K562 (cell line): ENCODE results near the gene CCDC47. TPM values are rescaled to one million over a fixed set of nuclear protein-coding genes. Genes with fewer than 3 reads are reported as not detected.

Experiments used
- ATF4 ChIP-seq: fragments of 450-650 bp; formaldehyde crosslinking; IDR thresholded peaks from 2 replicates; pipeline ENCODE4 v1.4.0; 2022; ENCODE audit warnings: mild to moderate bottlenecking, moderate library complexity
- HMG20B ChIP-seq: fragments of 250-450 bp; sonication (Bioruptor Pico); IDR thresholded peaks from 2 replicates; pipeline ENCODE4 v1.5.0; 2021; ENCODE audit warnings: mild to moderate bottlenecking
- NFE2L1 ChIP-seq: fragments of 450-650 bp; IDR thresholded peaks from 2 replicates; pipeline ENCODE4 v1.6.1; 2016; ENCODE audit warnings: missing genetic modification characterization, low read depth, mild to moderate bottlenecking, missing compliant biosample characterization, moderate library complexity, borderline replicate concordance
- NFXL1 ChIP-seq: fragments of 450-650 bp; formaldehyde crosslinking; IDR thresholded peaks from 2 replicates; pipeline ENCODE4 v1.4.0; 2021; ENCODE audit warnings: mild to moderate bottlenecking
- OTX1 ChIP-seq: fragments of 450-650 bp; formaldehyde crosslinking; IDR thresholded peaks from 2 replicates; pipeline ENCODE4 v1.4.0; 2022; ENCODE audit warnings: mild to moderate bottlenecking
- RBM25 ChIP-seq: fragments of 200-400 bp; formaldehyde crosslinking; IDR thresholded peaks from 2 replicates; pipeline ENCODE4 v1.6.1; 2018; ENCODE audit warnings: low read length, low read depth, moderate library complexity; ENCODE audit not compliant: severe bottlenecking
- ZNF318 ChIP-seq, 2 experiments: fragments of 450-650 bp; IDR thresholded peaks; 2 replicates each; pipeline ENCODE4 v1.6.1; 2016; ENCODE audit warnings: mild to moderate bottlenecking in 2 of 2, borderline replicate concordance in 1 of 2, low read depth in 1 of 2, moderate library complexity in 1 of 2
- ZNF592 ChIP-seq: fragments of 450-650 bp; IDR thresholded peaks from 2 replicates; pipeline ENCODE4 v1.6.1; 2017; ENCODE audit warnings: antibody characterized with exemption, mild to moderate bottlenecking
- polyA plus RNA-seq, 8 experiments: library from polyadenylated mRNA; depleted of rRNA in 4 of 8; stranded (reverse) in 5 of 8; unstranded in 3 of 8; fragments of >200 nt; fragmentation: Nextera tagmentation in 2 of 8; fragmentation: Illumina TruSeq in 1 of 8; extraction: Ambion mirVana in 2 of 8; extraction: Trizol in 1 of 8; gene quantifications; 2 replicates each; pipeline versions ENCODE4 v1.2.1 to v1.2.3, GENCODE V29; 2011 to 2014; ENCODE audit warnings: inconsistent platforms in 1 of 8, missing spikeins in 1 of 8
- total RNA-seq, 7 experiments: library from RNA; depleted of rRNA in 6 of 7; stranded (reverse); fragments of >200 nt in 6 of 7; fragmentation: Illumina TruSeq in 2 of 7; extraction: Trizol in 2 of 7; gene quantifications; 2 replicates each; pipeline versions ENCODE4 v1.2.1 to v1.2.3, GENCODE V29; 2011 to 2021; ENCODE audit warnings: low replicate concordance in 1 of 7

The CCDC47 gene
- total and polyA plus RNA-seq, 9 of the 15 experiments (the other 6 are each of a cell fraction or from before 2014, with no cell fraction given), result 15.5 to 162 (median 122) TPM

- TF ChIP-seq ZNF592, result peak; percentile 68; the same call in 1 of the 2 replicates
- TF ChIP-seq NFE2L1, result no peak
- 0 out of 2 replicates have a peak, but pooled peaks have one; percentile 8 for TF ChIP-seq ATF4 (CRISPR knock-in tag)
- peak; percentile 78 for TF ChIP-seq RBM25
- no peak for TF ChIP-seq HMG20B
- TF ChIP-seq NFXL1, result no peak
- no peak for TF ChIP-seq OTX1 (CRISPR knock-in tag)
- TF ChIP-seq ZNF318 (IDR thresholded peaks at IDR 0.05; ENCODE audit: borderline replicate concordance in 1 of 2, low read depth in 1 of 2), result no peak
These were observed 31.8 kb downstream of the CCDC47 start, which contains the start of gene STRADA (continued) for GRCh38 chr17:63741408-63742173.
